HCT116 (cell line): ENCODE results near the gene KLHL6.

ENCODE experiments used
- CBX3 ChIP-seq: IDR thresholded peaks from 2 replicates; pipeline ENCODE4 v1.6.1; 2012; ENCODE audit warnings: low read depth
- CTCF ChIP-seq, 3 experiments: fragments of 200-600 bp in 1 of 3; sonication (generic) in 1 of 3; IDR thresholded peaks in 2 of 3; conservative IDR thresholded peaks in 1 of 3; 2 replicates each; pipeline ENCODE4 v1.5.1; 2012 to 2017; ENCODE audit warnings: low read depth in 2 of 3, low read length in 2 of 3, antibody characterized with exemption in 1 of 3, borderline replicate concordance in 1 of 3, control low read depth in 1 of 3, mild to moderate bottlenecking in 1 of 3, mixed read lengths in 1 of 3, mixed run types in 1 of 3, moderate library complexity in 1 of 3; ENCODE audit not compliant: insufficient read depth in 1 of 3
- YY1 ChIP-seq: IDR thresholded peaks from 2 replicates; pipeline ENCODE4 v1.6.1; 2011; ENCODE audit warnings: low read length, low read depth, moderate library complexity, mild to moderate bottlenecking; ENCODE audit not compliant: insufficient replicate concordance; ENCODE audit errors: extremely low read depth

- no peak for TF ChIP-seq CTCF (IDR thresholded peaks at IDR 0.05 in 2 of 3, conservative IDR thresholded peaks at IDR 0.05 in 1 of 3; ENCODE audit: borderline replicate concordance in 1 of 3, insufficient read depth in 1 of 3, low read depth in 2 of 3, low read length in 2 of 3)
- TF ChIP-seq YY1, result no peak
- no peak for TF ChIP-seq CBX3
Measured at GRCh38 chr3:183513046-183513706, 42.3 kb downstream of the KLHL6 start.
